K562 treated with DMSO at 1 percent for 24 hours (cell line): ENCODE measurements around the gene DSG2. TPM values are rescaled to one million over a fixed set of nuclear protein-coding genes. Genes with fewer than 3 reads are reported as not detected.

Experiments
- total RNA-seq: library from RNA; unstranded; fragments of 300-600 nt; gene quantifications from 2 replicates; pipeline ENCODE4 v1.2.3, GENCODE V29; 2022; ENCODE audit warnings: low read depth; ENCODE audit not compliant: insufficient read depth

DSG2 gene
- 21.2 and 23.3 TPM in 2 replicates for total RNA-seq

DNA sequence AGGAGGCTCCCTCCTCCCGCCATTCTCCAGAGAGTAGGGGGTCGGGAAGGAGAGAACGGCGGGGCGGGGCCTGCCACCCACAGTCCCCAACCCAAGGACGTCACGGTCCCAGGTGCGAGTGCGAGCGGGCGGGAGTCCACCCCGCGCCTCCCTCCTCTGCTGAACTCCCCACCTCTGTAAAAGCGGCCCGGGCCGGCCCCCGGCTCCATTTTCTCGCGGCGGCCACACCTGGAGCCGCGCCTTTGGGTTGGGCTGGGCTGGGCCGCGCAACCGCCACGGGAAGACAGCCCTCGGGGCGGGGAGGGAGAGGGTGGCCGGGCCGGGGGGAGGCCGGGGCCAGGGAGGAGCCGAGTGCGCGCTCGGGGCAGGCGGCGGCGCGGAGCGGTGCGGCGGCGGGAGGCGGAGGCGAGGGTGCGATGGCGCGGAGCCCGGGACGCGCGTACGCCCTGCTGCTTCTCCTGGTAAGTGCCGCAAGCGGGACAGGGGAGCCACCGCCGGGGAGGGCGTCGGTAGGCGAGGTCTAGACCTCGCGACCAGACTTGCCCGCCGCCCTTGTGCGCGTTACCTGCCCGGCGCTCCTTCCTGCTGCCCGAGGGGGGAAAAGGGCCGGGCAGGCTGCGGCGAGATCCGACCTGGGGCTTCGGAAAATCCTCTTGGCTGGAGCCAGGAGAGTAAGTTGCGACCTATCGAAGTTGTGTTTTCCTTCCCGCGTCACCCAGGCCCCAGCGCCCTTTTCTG is at the start of gene DSG2:
Gene DSG2, plus strand, starts transcription at position 342 of the 738 bp plus-strand sequence. Its CDS starts 75 bp downstream, at position 417.

DNA sequence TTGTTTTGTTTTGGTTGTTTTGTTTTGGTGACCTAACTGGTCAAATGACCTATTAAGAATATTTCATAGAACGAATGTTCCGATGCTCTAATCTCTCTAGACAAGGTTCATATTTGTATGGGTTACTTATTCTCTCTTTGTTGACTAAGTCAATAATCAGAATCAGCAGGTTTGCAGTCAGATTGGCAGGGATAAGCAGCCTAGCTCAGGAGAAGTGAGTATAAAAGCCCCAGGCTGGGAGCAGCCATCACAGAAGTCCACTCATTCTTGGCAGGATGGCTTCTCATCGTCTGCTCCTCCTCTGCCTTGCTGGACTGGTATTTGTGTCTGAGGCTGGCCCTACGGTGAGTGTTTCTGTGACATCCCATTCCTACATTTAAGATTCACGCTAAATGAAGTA is 93.7 kb downstream of the DSG2 start, which contains the start of gene TTR:
Gene TTR, plus strand, starts transcription at position 250 of the 400 bp plus-strand sequence. Its CDS starts 26 bp downstream, at position 276.

Other genes starting within 250 kb of the DSG2 start
- gene DSG1, start 180.0 kb upstream of the DSG2 start, total RNA-seq: 0.34 and 0.47 TPM in 2 replicates
- gene DSG4, start 121.4 kb upstream of the DSG2 start, total RNA-seq: not detected in 2 replicates
- 0.20 and 0.38 TPM in 2 replicates for gene DSG3, start 50.4 kb upstream of the DSG2 start, total RNA-seq
- not detected in 2 replicates for gene TTR, start 93.7 kb downstream of the DSG2 start, total RNA-seq
- gene B4GALT6, start 186.4 kb downstream of the DSG2 start, total RNA-seq: 0.38 and 0.39 TPM in 2 replicates